HFF-Myc (cell line): Measurements from ENCODE around the gene HLA-G.
A peak's percentile ranks its signal among the peaks of the same experiment; 100 is the strongest.

Source experiments
- DNase-seq: peaks from one replicate; pipeline ENCODE4 v3.0.0-alpha.2; 2011; ENCODE audit warnings: low read depth; ENCODE audit errors: extremely low read depth
- H3K4me3 ChIP-seq: replicated peaks from 2 replicates; pipeline ENCODE4 v1.5.1; 2011; ENCODE audit warnings: low read depth, mild to moderate bottlenecking, control low read depth, low read length
- CTCF ChIP-seq: IDR thresholded peaks from 2 replicates; pipeline ENCODE4 v1.5.1; 2012; ENCODE audit warnings: mild to moderate bottlenecking, low read depth, low read length, control low read depth; ENCODE audit errors: missing control alignments

Gene HLA-G

DNA sequence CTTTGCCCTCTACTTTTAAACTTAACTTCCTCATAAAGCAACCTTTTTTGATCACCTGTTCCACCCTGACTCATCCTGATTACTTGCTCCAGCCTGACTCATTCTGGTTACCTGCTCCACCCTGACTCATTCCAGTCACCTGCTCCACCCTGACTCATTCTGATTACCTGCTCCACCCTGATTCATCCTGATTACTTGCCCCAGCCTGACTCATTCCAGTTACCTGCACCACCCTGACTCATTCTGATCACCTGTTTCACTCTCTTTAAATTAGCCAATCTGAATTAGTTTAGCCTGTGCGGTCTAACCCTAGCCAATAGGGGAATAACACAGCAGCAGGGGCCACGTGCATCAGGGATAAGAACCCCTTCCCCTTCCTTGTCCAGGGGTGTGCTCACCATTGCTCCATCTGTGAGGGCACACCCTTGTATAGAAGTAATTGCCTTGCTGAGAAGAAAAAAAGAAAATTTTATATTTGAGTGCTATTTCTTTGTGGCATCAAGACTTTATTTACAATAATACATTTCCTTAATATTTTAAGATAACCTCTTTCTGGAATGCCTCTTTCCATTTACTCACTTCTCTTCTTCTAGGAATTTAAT lies 17.9 kb downstream of the HLA-G start:
- no peak overlapping the region for H3K4me3 ChIP-seq
- no peak for TF ChIP-seq CTCF
- no peak for DNase-seq

GRCh38 chr6:29847871-29848630 lies 20.4 kb downstream of the HLA-G start:
- TF ChIP-seq CTCF = peak; percentile 93

GRCh38 chr6:29850011-29850553 lies 22.5 kb downstream of the HLA-G start:
- no peak overlapping the region for H3K4me3 ChIP-seq
- no peak for DNase-seq
- no peak for TF ChIP-seq CTCF

More at GRCh38 chr6:29847871-29848630, 20.4 kb downstream of the HLA-G start:
- DNase-seq = no peak
- no peak overlapping the region for H3K4me3 ChIP-seq

GRCh38 chr6:29851190-29851589 lies 23.6 kb downstream of the HLA-G start:
- no peak for TF ChIP-seq CTCF
- DNase-seq = no peak
- no peak overlapping the region for H3K4me3 ChIP-seq

GRCh38 chr6:29853245-29853644 lies 25.6 kb downstream of the HLA-G start:
- no peak for DNase-seq
- H3K4me3 ChIP-seq = no peak overlapping the region
- TF ChIP-seq CTCF = no peak

DNA sequence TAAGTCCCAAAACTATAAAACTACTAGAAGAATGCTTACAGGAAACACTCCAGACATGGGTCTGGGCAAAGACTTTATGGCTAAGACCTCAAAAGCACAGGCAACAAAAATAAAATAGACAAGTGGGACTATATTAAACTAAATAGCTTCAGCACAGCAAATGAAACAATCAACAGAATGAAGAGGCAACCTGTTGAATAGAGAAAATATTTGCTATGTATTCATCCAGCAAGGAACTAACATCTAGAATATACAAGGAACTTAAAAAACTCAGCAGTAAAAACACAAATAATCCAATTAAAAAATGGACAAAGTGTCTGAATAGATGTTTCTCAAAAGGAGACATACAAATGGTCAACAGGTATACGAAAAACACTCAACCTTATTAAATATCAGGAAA lies 30.4 kb downstream of the HLA-G start:
- H3K4me3 ChIP-seq = no peak overlapping the region
- no peak for TF ChIP-seq CTCF
- no peak for DNase-seq
